C4-2B (cell line): ENCODE data around the gene CIT.

ENCODE experiments used
- CTCF ChIP-seq: fragments of 450-650 bp; conservative IDR thresholded peaks from 2 replicates; pipeline ENCODE4 v1.5.1; 2017; ENCODE audit warnings: mild to moderate bottlenecking
- ZFX ChIP-seq: fragments of 450-650 bp; IDR thresholded peaks from 2 replicates; pipeline ENCODE4 v1.6.1; 2017

GRCh38 chr12:119718141-119718540 lies 159.0 kb downstream of the CIT start:
- no peak for TF ChIP-seq CTCF
- TF ChIP-seq ZFX = no peak
